HEK293T (cell line): ENCODE data around the gene EYA3.

ENCODE experiments used
- BHLHE40 ChIP-seq: fragments of 450-650 bp; IDR thresholded peaks from 2 replicates; pipeline ENCODE4 v1.6.1; 2016; ENCODE audit warnings: mild to moderate bottlenecking, moderate library complexity, borderline replicate concordance
- ELF4 ChIP-seq: fragments of 450-650 bp; IDR thresholded peaks from 2 replicates; pipeline ENCODE4 v1.6.1; 2017; ENCODE audit warnings: antibody characterized with exemption
- FOXA1 ChIP-seq: fragments of 450-650 bp; IDR thresholded peaks from 2 replicates; pipeline ENCODE4 v1.6.1; 2016; ENCODE audit warnings: mild to moderate bottlenecking
- FOXK2 ChIP-seq: fragments of 450-650 bp; IDR thresholded peaks from 2 replicates; pipeline ENCODE4 v1.6.1; 2016; ENCODE audit warnings: mild to moderate bottlenecking
- NFRKB ChIP-seq: fragments of 450-650 bp; IDR thresholded peaks from 2 replicates; pipeline ENCODE4 v1.6.1; 2016; ENCODE audit warnings: mild to moderate bottlenecking, moderate library complexity
- SP1 ChIP-seq: fragments of 450-650 bp; IDR thresholded peaks from 2 replicates; pipeline ENCODE4 v1.6.1; 2017
- SUZ12 ChIP-seq: fragments of 450-650 bp; IDR thresholded peaks from 2 replicates; pipeline ENCODE4 v1.6.1; 2016; ENCODE audit warnings: mild to moderate bottlenecking
- ZNF384 ChIP-seq: fragments of 450-650 bp; IDR thresholded peaks from 2 replicates; pipeline ENCODE4 v1.6.1; 2016

GRCh38 chr1:27974417-27974781 is 114.0 kb downstream of the EYA3 start:
- TF ChIP-seq FOXK2: no peak
- no peak for TF ChIP-seq BHLHE40
- no peak for TF ChIP-seq SUZ12
- TF ChIP-seq ZNF384: no peak
- TF ChIP-seq FOXA1: no peak
- no peak for TF ChIP-seq ELF4
- TF ChIP-seq SP1: no peak
- no peak for TF ChIP-seq NFRKB
